ACC112 (cell line): Measurements from ENCODE around the gene SEC11A.
"Not testable (repeated sequence)": the region's sequence is repeated elsewhere in the genome, so short reads cannot be mapped to it uniquely, and the experiment has no call there.

Source experiments
- H2AFZ ChIP-seq: fragments of 200-600 bp; sonication (generic); one replicate; pipeline ENCODE4 v1.6.0; 2017; ENCODE audit warnings: antibody characterized with exemption, low read length; ENCODE audit not compliant: unreplicated experiment
- H3K27ac ChIP-seq: fragments of 200-600 bp; sonication (generic); 2 replicates; pipeline ENCODE4 v1.5.1; 2014; ENCODE audit warnings: low read depth, mild to moderate bottlenecking, antibody characterized with exemption, low read length, moderate library complexity
- H3K27me3 ChIP-seq: fragments of 200-600 bp; sonication (generic); 2 replicates; pipeline ENCODE4 v1.6.1; 2014; ENCODE audit warnings: mild to moderate bottlenecking, antibody characterized with exemption, low read length, moderate library complexity, mixed read lengths; ENCODE audit not compliant: insufficient read depth
- H3K36me3 ChIP-seq: fragments of 200-600 bp; sonication (generic); 2 replicates; pipeline ENCODE4 v1.6.1; 2016; ENCODE audit warnings: mild to moderate bottlenecking, antibody characterized with exemption, low read length, moderate library complexity, mixed read lengths; ENCODE audit not compliant: insufficient read depth
- H3K4me1 ChIP-seq: fragments of 200-600 bp; sonication (generic); one replicate; pipeline ENCODE4 v1.6.1; 2016; ENCODE audit warnings: low read length, mixed read lengths; ENCODE audit not compliant: insufficient read depth, unreplicated experiment, control insufficient read depth
- H3K4me3 ChIP-seq: fragments of 200-600 bp; sonication (generic); 2 replicates; pipeline ENCODE4 v1.5.1; 2014; ENCODE audit warnings: mild to moderate bottlenecking, low read depth, low read length
- H3K79me2 ChIP-seq: fragments of 200-600 bp; sonication (generic); one replicate; pipeline ENCODE4 v1.6.0; 2016; ENCODE audit warnings: low read length; ENCODE audit not compliant: control insufficient read depth, unreplicated experiment, insufficient read depth

Gene SEC11A

DNA sequence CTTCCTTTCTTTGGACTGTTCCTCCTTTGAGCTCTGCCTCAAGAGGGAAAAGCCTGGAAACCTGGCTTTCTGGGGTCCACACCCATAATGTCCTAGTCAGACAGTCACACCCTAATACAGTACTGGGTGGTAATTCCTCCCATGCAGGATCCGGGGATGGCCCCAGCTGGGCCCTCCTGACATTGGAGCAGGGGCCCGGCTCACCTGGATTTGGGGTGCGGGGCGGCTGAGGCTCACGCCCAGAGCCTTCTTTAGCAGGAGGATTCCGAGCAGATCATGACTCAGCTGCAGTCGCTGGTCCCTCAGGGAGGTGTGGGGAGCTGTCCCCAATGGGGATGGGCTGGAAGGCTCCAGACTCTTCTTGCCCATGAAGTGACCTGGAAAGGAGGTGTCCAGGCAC lies 59.0 kb downstream of the SEC11A start:
- peaks cover 35% of the 10 kb centered on the region for H3K4me1 ChIP-seq
- H3K79me2 ChIP-seq: peaks cover 18% of the 10 kb centered on the region
- peak overlapping the region; percentile 78 for H3K4me3 ChIP-seq
- no peak overlapping the region for H3K27ac ChIP-seq
- H3K27me3 ChIP-seq: no peaks in the 10 kb centered on the region
- no peaks in the 10 kb centered on the region for H3K36me3 ChIP-seq
- H2AFZ ChIP-seq: no peak overlapping the region

- H3K36me3 ChIP-seq: no peaks in the 10 kb centered on the region
- peaks cover 43% of the 10 kb centered on the region for H3K4me1 ChIP-seq
- H2AFZ ChIP-seq: peak overlapping the region; percentile 90
- H3K27ac ChIP-seq: peak overlapping the region; percentile 74
- peaks cover 18% of the 10 kb centered on the region for H3K79me2 ChIP-seq
- peak overlapping the region; percentile 88 for H3K4me3 ChIP-seq
- H3K27me3 ChIP-seq: no peaks in the 10 kb centered on the region
Measured at GRCh38 chr15:84654689-84655453, 61.1 kb downstream of the SEC11A start.

DNA sequence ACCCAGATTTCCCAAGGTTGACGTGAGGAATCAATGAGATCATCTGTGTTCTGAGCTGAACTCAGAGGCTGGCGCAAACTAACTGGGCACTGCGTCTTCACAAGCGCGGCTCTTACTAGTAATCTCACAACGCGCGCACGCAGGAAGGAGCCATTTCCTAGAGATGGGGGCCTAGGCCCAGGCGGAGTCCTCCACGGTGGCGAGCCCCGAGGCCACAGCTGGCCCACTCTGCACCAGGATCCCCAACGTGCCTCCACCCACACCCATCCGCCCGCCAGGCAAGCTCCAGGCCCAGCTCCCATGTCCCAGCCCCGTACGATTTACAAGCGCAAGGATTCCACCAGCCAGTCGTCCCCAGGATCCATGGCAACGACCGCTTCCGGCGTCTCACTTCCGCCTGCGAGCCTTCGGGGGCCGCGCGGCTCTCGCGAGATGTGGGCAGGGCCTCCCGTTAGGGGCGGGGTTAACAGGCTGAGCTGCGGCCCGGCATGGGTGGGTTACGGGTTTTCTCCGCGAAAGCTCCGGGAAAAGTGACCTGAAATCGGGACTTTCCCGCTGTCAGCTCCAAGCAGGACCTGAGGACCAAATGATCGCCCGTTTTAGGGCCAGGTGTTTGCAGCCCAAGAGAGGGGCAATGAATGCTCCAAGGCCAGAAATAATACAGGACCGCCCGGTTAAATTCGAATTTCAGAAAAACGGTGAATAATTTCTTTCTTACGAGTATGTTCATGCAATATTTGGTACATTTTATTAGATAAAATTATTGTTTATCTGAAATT lies 61.8 kb downstream of the SEC11A start, which contains the start of gene WDR73:
WDR73 (minus strand) TSS at position 374 of the 779 bp plus-strand sequence; CDS start at position 365, 9 bp downstream.
- H3K36me3 ChIP-seq: peaks cover 2% of the 10 kb centered on the region; the same call in 1 of the 2 replicates
- H2AFZ ChIP-seq: peak within 1 kb of the TSS; percentile 90
- H3K27ac ChIP-seq: peak within 1 kb of the TSS; percentile 74
- peaks cover 45% of the 10 kb centered on the region for H3K4me1 ChIP-seq
- peaks cover 18% of the 10 kb centered on the region for H3K79me2 ChIP-seq
- H3K4me3 ChIP-seq: peak within 1 kb of the TSS; percentile 88
- no peaks in the 10 kb centered on the region for H3K27me3 ChIP-seq

DNA sequence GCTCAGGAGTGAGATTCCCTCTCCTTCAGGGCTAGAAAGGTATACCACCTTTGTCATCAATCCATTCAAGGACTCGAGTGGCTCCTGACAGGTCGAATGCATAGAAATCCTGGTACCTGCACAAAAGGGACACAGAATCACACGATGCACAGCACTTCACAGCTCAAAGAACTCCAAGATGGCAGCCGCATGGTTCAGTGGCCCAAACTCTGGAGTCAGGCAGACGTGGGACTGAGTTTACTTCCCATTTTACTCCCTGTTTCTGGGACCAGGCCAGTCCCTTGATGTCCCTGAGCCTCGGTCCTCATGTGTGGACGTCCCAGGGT lies 62.4 kb downstream of the SEC11A start:
- no peaks in the 10 kb centered on the region for H3K27me3 ChIP-seq
- peaks cover 7% of the 10 kb centered on the region; the same call in 1 of the 2 replicates for H3K36me3 ChIP-seq
- peak overlapping the region; percentile 88 for H3K4me3 ChIP-seq
- peak overlapping the region; percentile 68 for H2AFZ ChIP-seq
- peaks cover 50% of the 10 kb centered on the region for H3K4me1 ChIP-seq
- H3K27ac ChIP-seq: peak overlapping the region; percentile 74
- peaks cover 18% of the 10 kb centered on the region for H3K79me2 ChIP-seq

GRCh38 chr15:84649706-84650105 lies 66.2 kb downstream of the SEC11A start:
- Histone ChIP-seq H3K79me2 (peaks cover 18% of the 10 kb centered on the region), H3K27me3 (no peaks in the 10 kb centered on the region), H3K4me1 (peaks cover 29% of the 10 kb centered on the region), H2AFZ (no peak overlapping the region), H3K4me3 (no peak overlapping the region), H3K27ac (no peak overlapping the region), H3K36me3 (peaks cover 15% of the 10 kb centered on the region; the same call in 1 of the 2 replicates)

DNA sequence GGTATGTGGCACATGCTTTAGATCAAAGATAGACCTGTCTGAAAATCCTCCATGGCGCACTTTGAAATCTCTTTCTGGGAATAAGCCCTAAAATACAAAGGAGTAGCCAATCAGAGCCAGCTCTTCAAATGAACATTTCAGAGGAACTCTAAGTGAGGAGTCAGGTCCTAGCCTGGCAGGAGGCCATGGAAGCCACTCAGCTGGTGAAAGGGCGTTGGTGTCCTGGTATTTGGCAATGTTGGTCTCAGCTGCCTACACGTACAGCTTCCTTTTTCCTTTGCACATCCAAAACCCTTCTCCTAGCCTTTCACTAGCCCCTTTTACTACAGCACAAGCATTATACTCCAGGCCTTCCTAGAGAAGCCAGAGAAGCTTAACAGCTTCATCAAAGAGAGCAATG lies 67.4 kb downstream of the SEC11A start:
- Histone ChIP-seq H3K27ac (no peak overlapping the region), H3K27me3 (no peaks in the 10 kb centered on the region), H3K4me3 (no peak overlapping the region), H3K36me3 (peaks cover 15% of the 10 kb centered on the region), H2AFZ (no peak overlapping the region), H3K79me2 (peaks cover 13% of the 10 kb centered on the region), H3K4me1 (peaks cover 29% of the 10 kb centered on the region)

DNA sequence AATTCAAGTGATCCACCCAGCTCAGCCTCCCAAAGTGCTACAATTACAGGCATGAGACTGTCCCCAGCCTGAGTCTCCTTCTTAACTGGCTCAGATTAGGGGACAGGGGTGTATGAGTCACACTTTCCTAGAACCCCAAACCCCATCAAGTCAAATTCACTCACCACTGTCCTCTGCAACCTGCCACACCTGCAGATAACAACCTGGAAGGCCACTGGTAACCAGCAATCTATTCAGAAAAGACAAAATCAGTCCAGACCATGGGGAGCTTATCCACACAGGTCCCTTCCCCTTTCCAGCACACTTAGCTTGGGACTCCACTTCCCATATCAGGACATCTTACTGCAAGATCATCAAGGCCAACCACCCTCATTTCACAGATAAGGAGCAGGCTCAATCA lies 68.2 kb downstream of the SEC11A start:
- Histone ChIP-seq H3K4me3 (no peak overlapping the region), H2AFZ (no peak overlapping the region), H3K27me3 (no peaks in the 10 kb centered on the region), H3K79me2 (peaks cover 6% of the 10 kb centered on the region), H3K27ac (no peak overlapping the region), H3K36me3 (peaks cover 18% of the 10 kb centered on the region), H3K4me1 (peaks cover 21% of the 10 kb centered on the region)

GRCh38 chr15:84645997-84646396 lies 69.9 kb downstream of the SEC11A start:
- no peak overlapping the region for H2AFZ ChIP-seq
- peaks cover 7% of the 10 kb centered on the region for H3K4me1 ChIP-seq
- no peaks in the 10 kb centered on the region for H3K27me3 ChIP-seq
- no peaks in the 10 kb centered on the region for H3K79me2 ChIP-seq
- H3K36me3 ChIP-seq: peaks cover 18% of the 10 kb centered on the region
- no peak overlapping the region for H3K4me3 ChIP-seq
- no peak overlapping the region for H3K27ac ChIP-seq

- Histone ChIP-seq H3K36me3 (peaks cover 18% of the 10 kb centered on the region), H3K27ac (no peak overlapping the region), H3K79me2 (no peaks in the 10 kb centered on the region), H3K27me3 (no peaks in the 10 kb centered on the region), H2AFZ (no peak overlapping the region), H3K4me3 (no peak overlapping the region), H3K4me1 (peaks cover 7% of the 10 kb centered on the region)
Measured at GRCh38 chr15:84645496-84645895, 70.4 kb downstream of the SEC11A start.

DNA sequence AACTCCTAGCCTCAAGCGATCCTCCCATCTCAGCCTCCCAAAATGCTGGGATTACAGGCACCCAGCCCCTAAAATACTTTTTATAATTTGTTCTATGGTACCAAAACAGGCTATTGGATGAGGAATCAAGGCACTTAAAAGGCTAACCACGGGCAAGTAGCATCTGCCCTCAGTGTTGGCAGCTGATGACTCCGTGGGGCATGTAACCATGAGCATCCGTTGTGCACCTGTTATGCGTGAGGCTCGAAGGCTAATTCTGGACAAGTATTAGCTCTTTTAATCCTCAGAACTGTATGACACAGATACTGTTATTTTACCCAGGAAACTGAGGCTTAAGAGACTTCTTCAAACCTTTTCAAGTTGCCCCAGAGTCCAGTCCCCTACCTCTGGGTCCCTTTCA lies 72.1 kb downstream of the SEC11A start:
- no peak overlapping the region for H2AFZ ChIP-seq
- no peaks in the 10 kb centered on the region for H3K79me2 ChIP-seq
- no peak overlapping the region for H3K4me3 ChIP-seq
- H3K27me3 ChIP-seq: no peaks in the 10 kb centered on the region
- H3K36me3 ChIP-seq: peaks cover 23% of the 10 kb centered on the region
- H3K27ac ChIP-seq: no peak overlapping the region
- peaks cover 3% of the 10 kb centered on the region for H3K4me1 ChIP-seq

DNA sequence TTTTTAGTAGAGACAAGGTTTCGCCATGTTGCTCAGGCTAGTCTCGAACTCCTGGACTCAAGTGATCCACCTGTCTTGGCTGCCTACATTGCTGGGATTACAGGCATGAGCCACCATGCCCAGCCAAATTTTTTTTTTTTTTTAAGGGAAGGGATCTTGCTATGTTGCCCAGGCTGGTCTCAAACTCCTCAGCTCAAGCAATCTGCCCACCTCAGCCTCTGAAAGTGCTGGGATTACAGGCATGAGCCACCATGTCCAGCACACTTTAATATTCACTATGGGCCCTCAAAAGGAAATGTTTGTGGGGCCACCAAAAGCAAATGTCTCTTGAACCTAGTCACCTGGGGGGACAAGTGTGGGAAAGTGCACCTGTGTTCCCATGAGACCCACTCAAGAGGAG lies 73.3 kb downstream of the SEC11A start:
- H3K4me3 ChIP-seq, H3K27me3 ChIP-seq, H2AFZ ChIP-seq, H3K27ac ChIP-seq, H3K79me2 ChIP-seq, H3K4me1 ChIP-seq: not testable (repeated sequence)
- peaks cover 19% of the 10 kb centered on the region for H3K36me3 ChIP-seq
